Measurements from ENCODE around the gene C9orf78. TPM values are rescaled to one million over a fixed set of nuclear protein-coding genes. Genes with fewer than 3 reads are reported as not detected.

Gene C9orf78
- total and polyA plus RNA-seq, 2 experiments from 2014 or later: 43.8 to 47.9 TPM

DNA sequence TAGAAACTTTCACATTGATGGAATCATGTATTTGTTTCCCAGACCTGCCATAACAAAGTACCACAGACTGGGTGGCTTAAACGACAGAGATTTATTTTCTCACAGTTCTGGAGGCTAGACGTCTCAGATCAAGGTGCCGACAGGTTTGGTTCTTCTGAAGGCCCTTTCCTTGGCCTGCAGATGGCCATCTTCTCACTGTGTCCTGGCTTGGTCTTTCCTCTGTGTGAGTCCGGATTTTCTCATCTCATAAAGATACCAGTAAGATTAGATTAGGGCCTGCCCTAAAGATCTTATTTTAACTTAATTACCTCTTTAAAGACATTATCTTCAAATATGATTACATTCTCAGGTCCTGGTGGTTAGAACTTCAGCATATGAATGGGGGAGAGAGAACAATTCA is 6.0 kb upstream of the C9orf78 start:
- Histone ChIP-seq H3K4me1 (ENCODE audit: insufficient read depth) (no peaks in the 10 kb centered on the region), H3K27ac (no peak overlapping the region), H3K79me2 (peaks cover 24% of the 10 kb centered on the region), H3K9me2 (replicated peaks; ENCODE audit: insufficient read depth) (no peaks in the 10 kb centered on the region), H3K4me2 (no peak overlapping the region), H2AFZ (no peak overlapping the region), H3K27me3 (no peaks in the 10 kb centered on the region), H4K20me1 (ENCODE audit: insufficient read depth, poor library complexity, severe bottlenecking) (no peaks in the 10 kb centered on the region), H3K36me3 (replicated peaks; ENCODE audit: insufficient read depth, low read depth) (no peaks in the 10 kb centered on the region), H3K9me3 (ENCODE audit: low read depth) (no peaks in the 10 kb centered on the region), H3K4me3 (no peak overlapping the region)
- no peak for DNase-seq (ENCODE audit: low spot score)
- no peak for TF ChIP-seq EZH2phosphoT487 (IDR thresholded peaks at IDR 0.05; ENCODE audit: low read depth, severe bottlenecking, unreplicated experiment)
- TF ChIP-seq, protein P1, sequence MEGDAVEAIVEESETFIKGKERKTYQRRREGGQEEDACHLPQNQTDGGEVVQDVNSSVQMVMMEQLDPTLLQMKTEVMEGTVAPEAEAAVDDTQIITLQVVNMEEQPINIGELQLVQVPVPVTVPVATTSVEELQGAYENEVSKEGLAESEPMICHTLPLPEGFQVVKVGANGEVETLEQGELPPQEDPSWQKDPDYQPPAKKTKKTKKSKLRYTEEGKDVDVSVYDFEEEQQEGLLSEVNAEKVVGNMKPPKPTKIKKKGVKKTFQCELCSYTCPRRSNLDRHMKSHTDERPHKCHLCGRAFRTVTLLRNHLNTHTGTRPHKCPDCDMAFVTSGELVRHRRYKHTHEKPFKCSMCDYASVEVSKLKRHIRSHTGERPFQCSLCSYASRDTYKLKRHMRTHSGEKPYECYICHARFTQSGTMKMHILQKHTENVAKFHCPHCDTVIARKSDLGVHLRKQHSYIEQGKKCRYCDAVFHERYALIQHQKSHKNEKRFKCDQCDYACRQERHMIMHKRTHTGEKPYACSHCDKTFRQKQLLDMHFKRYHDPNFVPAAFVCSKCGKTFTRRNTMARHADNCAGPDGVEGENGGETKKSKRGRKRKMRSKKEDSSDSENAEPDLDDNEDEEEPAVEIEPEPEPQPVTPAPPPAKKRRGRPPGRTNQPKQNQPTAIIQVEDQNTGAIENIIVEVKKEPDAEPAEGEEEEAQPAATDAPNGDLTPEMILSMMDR (IDR thresholded peaks at IDR 0.05; ENCODE audit: poor library complexity): no peak
- TF ChIP-seq EZH2 (IDR thresholded peaks at IDR 0.05; ENCODE audit: borderline replicate concordance): no peak
- WGBS (ENCODE audit: low lambda C conversion rate, missing lambda C conversion rate): 55% methylated on average over 4 of the region's 4 CpGs

DNA sequence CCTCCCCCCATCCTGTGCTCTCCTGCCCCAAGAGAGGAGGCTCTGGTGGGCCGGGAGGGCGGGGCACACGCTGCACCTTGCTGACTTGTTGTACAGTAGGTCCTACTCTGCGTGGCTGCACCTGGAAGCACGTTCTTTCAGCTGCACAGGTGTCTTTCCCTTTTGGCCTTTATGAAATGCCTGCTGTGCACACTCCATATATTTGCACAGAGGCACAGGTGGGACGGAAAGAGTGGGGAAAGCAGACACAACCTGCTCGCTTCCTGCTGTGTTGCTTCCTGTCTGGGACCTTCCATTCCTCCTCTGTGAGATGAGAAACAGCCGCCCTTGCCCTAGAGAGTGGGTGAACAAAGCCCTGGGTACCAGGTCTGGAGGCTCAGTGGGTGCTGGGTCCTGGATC is 5.0 kb upstream of the C9orf78 start:
- whole genome bisulfite sequencing (ENCODE audit: low lambda C conversion rate, missing lambda C conversion rate): 93% methylated on average over 8 of the region's 8 CpGs

DNA sequence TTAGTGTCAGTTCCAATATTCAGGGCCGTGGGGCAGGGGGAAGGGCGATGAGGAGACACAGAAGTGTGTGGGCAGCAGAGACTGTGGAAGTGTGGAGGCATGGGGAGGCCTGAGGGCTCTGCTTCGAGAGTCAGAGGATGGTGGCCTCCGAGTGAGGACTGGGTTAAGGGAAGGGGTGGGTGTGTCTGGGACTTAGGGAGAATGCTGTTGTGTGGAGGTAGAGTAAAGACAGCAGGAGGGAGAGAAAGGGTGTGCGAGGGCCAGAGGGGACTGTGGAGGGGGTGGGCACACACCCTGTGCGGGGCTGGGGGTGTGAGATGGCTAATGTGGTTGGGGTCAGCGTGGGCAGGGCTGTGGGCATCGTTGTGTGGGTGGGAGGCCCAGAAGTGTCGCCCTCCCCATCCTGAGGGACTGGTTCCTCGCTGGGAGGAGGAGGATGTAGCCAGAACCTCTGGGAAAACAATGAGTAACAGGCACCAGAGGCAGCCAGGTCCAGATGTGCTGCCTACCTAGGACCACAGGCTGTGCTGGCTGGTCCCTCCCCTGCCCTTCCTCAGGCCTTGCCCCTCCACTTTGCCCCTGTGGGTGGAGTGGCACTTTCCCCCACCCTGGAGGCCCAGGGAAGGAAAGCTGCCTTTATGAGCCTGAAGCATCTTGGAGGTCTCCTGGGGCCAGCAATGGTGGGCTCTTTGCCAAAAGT is 4.4 kb upstream of the C9orf78 start:
- Histone ChIP-seq H3K27me3 (no peaks in the 10 kb centered on the region), H3K4me1 (ENCODE audit: insufficient read depth) (no peaks in the 10 kb centered on the region), H3K4me3 (no peak overlapping the region), H3K9me2 (replicated peaks; ENCODE audit: insufficient read depth) (no peaks in the 10 kb centered on the region), H4K20me1 (ENCODE audit: insufficient read depth, poor library complexity, severe bottlenecking) (no peaks in the 10 kb centered on the region), H3K4me2 (no peak overlapping the region), H3K9me3 (ENCODE audit: low read depth) (no peaks in the 10 kb centered on the region), H3K79me2 (peaks cover 31% of the 10 kb centered on the region), H2AFZ (no peak overlapping the region), H3K27ac (no peak overlapping the region), H3K36me3 (replicated peaks; ENCODE audit: insufficient read depth, low read depth) (no peaks in the 10 kb centered on the region)
- 75% methylated on average over 10 of the region's 10 CpGs for WGBS (ENCODE audit: low lambda C conversion rate, missing lambda C conversion rate)
- TF ChIP-seq, protein P1 (IDR thresholded peaks at IDR 0.05; ENCODE audit: poor library complexity): no peak
- TF ChIP-seq EZH2phosphoT487 (IDR thresholded peaks at IDR 0.05; ENCODE audit: low read depth, severe bottlenecking, unreplicated experiment): no peak
- TF ChIP-seq EZH2 (IDR thresholded peaks at IDR 0.05; ENCODE audit: borderline replicate concordance): no peak
- no peak for DNase-seq (ENCODE audit: low spot score)

More for the DNA sequence above, 5.0 kb upstream of the C9orf78 start:
- Histone ChIP-seq H3K9me2 (replicated peaks; ENCODE audit: insufficient read depth) (no peaks in the 10 kb centered on the region), H3K27ac (no peak overlapping the region), H3K27me3 (no peaks in the 10 kb centered on the region), H3K36me3 (replicated peaks; ENCODE audit: insufficient read depth, low read depth) (no peaks in the 10 kb centered on the region), H3K4me1 (ENCODE audit: insufficient read depth) (no peaks in the 10 kb centered on the region), H4K20me1 (ENCODE audit: insufficient read depth, poor library complexity, severe bottlenecking) (no peaks in the 10 kb centered on the region), H3K79me2 (peaks cover 29% of the 10 kb centered on the region), H2AFZ (no peak overlapping the region), H3K9me3 (ENCODE audit: low read depth) (no peaks in the 10 kb centered on the region), H3K4me3 (no peak overlapping the region), H3K4me2 (no peak overlapping the region)
- TF ChIP-seq EZH2 (IDR thresholded peaks at IDR 0.05; ENCODE audit: borderline replicate concordance) (no peak), EZH2phosphoT487 (IDR thresholded peaks at IDR 0.05; ENCODE audit: low read depth, severe bottlenecking, unreplicated experiment) (no peak)
- TF ChIP-seq, protein P1 (IDR thresholded peaks at IDR 0.05; ENCODE audit: poor library complexity): no peak
- DNase-seq (ENCODE audit: low spot score): no peak
